ENCODE measurements around the gene CRHBP. TPM values are rescaled to one million over a fixed set of nuclear protein-coding genes. Genes with fewer than 3 reads are reported as not detected.

CRHBP gene
- total RNA-seq, 3 donors from 2014 or later: 0.57 to 0.84 TPM; not detected in 1

- DNase-seq (no peak), ATAC-seq (no peak)
- no peak overlapping the region for H3K4me3 ChIP-seq
These were observed 26.3 kb upstream of the CRHBP start for GRCh38 chr5:76926329-76927105.

GRCh38 chr5:76927961-76928360 lies 24.9 kb upstream of the CRHBP start:
- ATAC-seq (no peak), DNase-seq (no peak)

More at GRCh38 chr5:76926329-76927105, 26.3 kb upstream of the CRHBP start:
- no peak for TF ChIP-seq CTCF (IDR thresholded peaks at IDR 0.05)
- intact Hi-C loops (cut with DNase I, micrococcal nuclease): no loop called here
- Histone ChIP-seq H3K4me1 (ENCODE audit: low read depth) (no peaks in the 10 kb centered on the region), H3K9me3 (no peaks in the 10 kb centered on the region), H3K36me3 (ENCODE audit: low read depth) (no peaks in the 10 kb centered on the region)

GRCh38 chr5:76930083-76930482 lies 22.8 kb upstream of the CRHBP start:
- no peak for ATAC-seq
- no peaks in the 10 kb centered on the region for H3K9me3 ChIP-seq
- H3K4me1 ChIP-seq (ENCODE audit: low read depth): no peaks in the 10 kb centered on the region
- no peak overlapping the region for H3K4me3 ChIP-seq
- no peak for TF ChIP-seq CTCF (IDR thresholded peaks at IDR 0.05)
- H3K36me3 ChIP-seq (ENCODE audit: low read depth): no peaks in the 10 kb centered on the region
- no peak for DNase-seq
- intact Hi-C loops (cut with DNase I, micrococcal nuclease): no loop called here

More at GRCh38 chr5:76927961-76928360, 24.9 kb upstream of the CRHBP start:
- H3K4me1 ChIP-seq (ENCODE audit: low read depth): no peaks in the 10 kb centered on the region
- H3K4me3 ChIP-seq: no peak overlapping the region
- H3K9me3 ChIP-seq: no peaks in the 10 kb centered on the region
- intact Hi-C loops (cut with DNase I, micrococcal nuclease): no loop called here
- TF ChIP-seq CTCF (IDR thresholded peaks at IDR 0.05): no peak
- H3K36me3 ChIP-seq (ENCODE audit: low read depth): no peaks in the 10 kb centered on the region

GRCh38 chr5:76938177-76938576 lies 14.7 kb upstream of the CRHBP start:
- Histone ChIP-seq H3K4me1 (ENCODE audit: low read depth) (no peaks in the 10 kb centered on the region), H3K4me3 (no peak overlapping the region), H3K9me3 (no peaks in the 10 kb centered on the region), H3K36me3 (ENCODE audit: low read depth) (no peaks in the 10 kb centered on the region)
- TF ChIP-seq CTCF (IDR thresholded peaks at IDR 0.05): no peak
- no peak for DNase-seq
- no peak for ATAC-seq
- intact Hi-C loops (cut with DNase I, micrococcal nuclease): no loop called here

- no peaks in the 10 kb centered on the region for H3K4me1 ChIP-seq (ENCODE audit: low read depth)
- DNase-seq (no peak), ATAC-seq (no peak)
- H3K4me3 ChIP-seq: no peak overlapping the region
- TF ChIP-seq CTCF (IDR thresholded peaks at IDR 0.05): no peak
- no peaks in the 10 kb centered on the region for H3K9me3 ChIP-seq
- no peaks in the 10 kb centered on the region for H3K36me3 ChIP-seq (ENCODE audit: low read depth)
- intact Hi-C loops (cut with DNase I, micrococcal nuclease): no loop called here
These were observed 11.8 kb upstream of the CRHBP start for GRCh38 chr5:76941000-76941399.
